HG03280 (cell line): ENCODE data around the gene SLC18A2.

Experiments
- ATAC-seq: cut with Tn5 transposase; IDR thresholded peaks from one replicate; pipeline ENCODE4 v1.9.1; 2021; ENCODE audit warnings: mild to moderate bottlenecking, moderate library complexity; ENCODE audit not compliant: unreplicated experiment

Gene SLC18A2

GRCh38 chr10:117306674-117307073, 65.8 kb downstream of the SLC18A2 start:
- ATAC-seq, result no peak

GRCh38 chr10:117311261-117311660, 70.3 kb downstream of the SLC18A2 start:
- no peak for ATAC-seq

- ATAC-seq, result no peak
Observed at GRCh38 chr10:117312430-117312829, 71.5 kb downstream of the SLC18A2 start.

DNA sequence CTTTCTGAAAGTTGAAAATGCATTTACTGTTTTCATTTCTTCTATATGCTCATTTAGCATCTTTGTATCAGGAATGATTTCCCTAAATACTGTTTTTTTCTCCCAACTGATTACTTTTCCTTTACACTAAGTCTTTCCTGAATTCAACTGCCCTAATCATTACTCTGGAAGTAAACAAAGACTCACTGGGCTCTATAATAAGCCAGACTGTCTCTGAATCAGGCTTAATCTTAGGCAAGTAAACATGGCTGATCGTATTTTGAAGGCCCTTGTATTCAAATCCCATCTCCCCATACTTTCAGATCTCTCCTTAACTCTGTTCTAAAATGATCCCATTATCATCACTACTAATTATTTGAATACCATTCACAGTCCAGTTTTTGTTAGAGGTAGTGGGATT, 72.7 kb downstream of the SLC18A2 start:
- no peak for ATAC-seq

- ATAC-seq, result no peak
Observed at GRCh38 chr10:117316701-117317100, 75.8 kb downstream of the SLC18A2 start.

- ATAC-seq, result no peak
Observed at GRCh38 chr10:117318909-117319308, 78.0 kb downstream of the SLC18A2 start.

DNA sequence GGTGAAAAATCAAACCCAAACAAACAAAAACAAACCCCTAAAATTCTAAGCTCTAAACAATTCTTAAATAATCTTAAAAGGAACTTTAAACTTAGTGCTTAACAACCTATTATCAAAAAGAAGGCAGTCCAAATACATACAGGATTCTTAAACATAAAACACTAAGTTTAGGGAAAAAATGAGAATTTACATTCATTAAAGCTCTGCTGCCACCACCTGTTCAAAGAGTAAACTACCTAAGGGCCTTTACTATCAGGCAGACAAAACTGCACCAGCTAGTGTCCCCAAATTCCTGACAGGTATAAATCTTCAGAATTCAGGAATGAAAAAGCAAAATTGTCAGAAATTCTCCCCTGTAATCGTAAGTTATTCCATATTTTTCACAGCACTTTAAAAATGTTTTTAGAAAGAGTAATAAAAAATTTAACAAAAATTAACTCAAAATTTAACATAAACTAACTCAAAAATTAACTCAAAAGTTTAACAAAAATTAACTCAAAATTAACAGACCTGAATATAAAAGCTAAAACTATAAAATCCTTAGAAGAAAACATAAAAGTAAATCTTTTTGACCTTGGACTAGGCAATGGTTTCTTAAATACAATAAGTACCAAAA, 79.2 kb downstream of the SLC18A2 start:
- ATAC-seq, result peak; percentile 64

GRCh38 chr10:117322260-117322659, 81.3 kb downstream of the SLC18A2 start:
- no peak for ATAC-seq

- ATAC-seq, result no peak
Observed at GRCh38 chr10:117324367-117324766, 83.5 kb downstream of the SLC18A2 start.

GRCh38 chr10:117327262-117327661, 86.3 kb downstream of the SLC18A2 start:
- ATAC-seq, result no peak
